ENCODE measurements around the gene ZNF184. TPM values are rescaled to one million over a fixed set of nuclear protein-coding genes. Genes with fewer than 3 reads are reported as not detected.
"Not testable (repeated sequence)": the region's sequence is repeated elsewhere in the genome, so short reads cannot be mapped to it uniquely, and the experiment has no call there.

ZNF184 gene
- total RNA-seq, 6 experiments from 2014 or later = 3.8 to 5.2 (median 4.1) TPM

- Mint-ChIP-seq H3K27me3 (ENCODE audit: insufficient read depth) (peaks cover 2% of the 10 kb centered on the region; the same call in 1 of the 2 replicates), H3K9me3 (peaks cover 27% of the 10 kb centered on the region; the same call in 1 of the 2 replicates), H3K36me3 (ENCODE audit: low read depth) (no peaks in the 10 kb centered on the region), H3K4me3 (no peak overlapping the region), H3K27ac (no peak overlapping the region), H3K4me1 (ENCODE audit: low read depth) (no peaks in the 10 kb centered on the region)
- TF ChIP-seq, protein P1, sequence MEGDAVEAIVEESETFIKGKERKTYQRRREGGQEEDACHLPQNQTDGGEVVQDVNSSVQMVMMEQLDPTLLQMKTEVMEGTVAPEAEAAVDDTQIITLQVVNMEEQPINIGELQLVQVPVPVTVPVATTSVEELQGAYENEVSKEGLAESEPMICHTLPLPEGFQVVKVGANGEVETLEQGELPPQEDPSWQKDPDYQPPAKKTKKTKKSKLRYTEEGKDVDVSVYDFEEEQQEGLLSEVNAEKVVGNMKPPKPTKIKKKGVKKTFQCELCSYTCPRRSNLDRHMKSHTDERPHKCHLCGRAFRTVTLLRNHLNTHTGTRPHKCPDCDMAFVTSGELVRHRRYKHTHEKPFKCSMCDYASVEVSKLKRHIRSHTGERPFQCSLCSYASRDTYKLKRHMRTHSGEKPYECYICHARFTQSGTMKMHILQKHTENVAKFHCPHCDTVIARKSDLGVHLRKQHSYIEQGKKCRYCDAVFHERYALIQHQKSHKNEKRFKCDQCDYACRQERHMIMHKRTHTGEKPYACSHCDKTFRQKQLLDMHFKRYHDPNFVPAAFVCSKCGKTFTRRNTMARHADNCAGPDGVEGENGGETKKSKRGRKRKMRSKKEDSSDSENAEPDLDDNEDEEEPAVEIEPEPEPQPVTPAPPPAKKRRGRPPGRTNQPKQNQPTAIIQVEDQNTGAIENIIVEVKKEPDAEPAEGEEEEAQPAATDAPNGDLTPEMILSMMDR (IDR thresholded peaks at IDR 0.05) = no peak
- DNase-seq = no peak
These were observed 44.4 kb downstream of the ZNF184 start for GRCh38 chr6:27428502-27428901.

DNA sequence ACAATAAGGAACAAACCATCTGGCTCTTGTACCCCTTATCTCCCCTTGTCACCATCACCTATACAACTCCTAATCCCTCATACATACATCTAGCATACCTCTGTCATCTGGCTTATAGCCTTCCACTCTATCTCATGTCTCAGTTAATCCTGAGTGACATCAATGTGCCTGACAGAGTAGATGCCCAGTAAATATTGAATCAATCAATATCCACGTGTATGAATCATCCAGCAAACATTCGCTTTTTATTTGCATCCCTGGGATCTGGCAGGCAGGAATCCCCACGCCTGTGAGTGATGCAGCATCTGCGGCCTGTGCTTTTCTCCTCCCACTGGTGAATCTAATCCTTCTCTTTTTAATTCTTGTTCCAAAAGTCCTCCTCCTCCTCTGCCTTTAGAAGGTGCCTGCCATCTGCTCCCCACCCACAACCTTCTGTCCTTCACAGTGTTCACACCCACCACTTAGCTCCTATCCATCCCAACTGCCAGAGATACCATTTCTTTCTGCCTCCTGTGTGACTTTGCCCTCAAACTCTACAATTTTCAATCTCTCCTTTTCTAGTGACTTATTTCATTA is 46.8 kb downstream of the ZNF184 start:
- TF ChIP-seq, protein P1 (IDR thresholded peaks at IDR 0.05) = no peak
- DNase-seq = no peak
- peaks cover 25% of the 10 kb centered on the region; the same call in 1 of the 2 replicates for H3K9me3 Mint-ChIP-seq
- H3K27me3 Mint-ChIP-seq (ENCODE audit: insufficient read depth) = no peaks in the 10 kb centered on the region
- H3K4me1 Mint-ChIP-seq (ENCODE audit: low read depth) = no peaks in the 10 kb centered on the region
- H3K36me3 Mint-ChIP-seq (ENCODE audit: low read depth) = no peaks in the 10 kb centered on the region
- no peak overlapping the region for H3K27ac Mint-ChIP-seq
- no peak overlapping the region for H3K4me3 Mint-ChIP-seq

DNA sequence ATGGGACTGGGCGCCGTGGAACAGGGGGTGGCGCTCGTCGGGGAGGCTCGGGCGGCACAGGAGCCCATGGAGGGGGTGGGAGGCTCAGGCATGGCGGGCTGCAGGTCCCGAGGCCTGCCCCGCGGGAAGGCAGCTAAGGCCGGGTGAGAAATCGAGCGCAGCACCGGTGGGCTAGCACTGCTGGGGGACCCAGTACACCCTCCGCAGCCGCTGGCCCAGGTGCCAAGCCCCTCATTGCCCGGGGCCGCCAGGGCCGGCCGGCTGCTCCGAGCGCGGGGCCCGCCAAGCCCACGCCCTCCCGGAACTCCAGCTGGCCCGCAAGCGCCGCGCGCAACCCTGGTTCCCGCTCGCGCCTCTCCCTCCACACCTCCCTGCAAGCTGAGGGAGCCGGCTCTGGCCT is 48.1 kb downstream of the ZNF184 start:
- not testable (repeated sequence) for H3K4me3 Mint-ChIP-seq; H3K4me1 Mint-ChIP-seq (ENCODE audit: low read depth); H3K36me3 Mint-ChIP-seq (ENCODE audit: low read depth); H3K27ac Mint-ChIP-seq; DNase-seq; H3K27me3 Mint-ChIP-seq (ENCODE audit: insufficient read depth)
- peaks cover 32% of the 10 kb centered on the region; the same call in 1 of the 2 replicates for H3K9me3 Mint-ChIP-seq

DNA sequence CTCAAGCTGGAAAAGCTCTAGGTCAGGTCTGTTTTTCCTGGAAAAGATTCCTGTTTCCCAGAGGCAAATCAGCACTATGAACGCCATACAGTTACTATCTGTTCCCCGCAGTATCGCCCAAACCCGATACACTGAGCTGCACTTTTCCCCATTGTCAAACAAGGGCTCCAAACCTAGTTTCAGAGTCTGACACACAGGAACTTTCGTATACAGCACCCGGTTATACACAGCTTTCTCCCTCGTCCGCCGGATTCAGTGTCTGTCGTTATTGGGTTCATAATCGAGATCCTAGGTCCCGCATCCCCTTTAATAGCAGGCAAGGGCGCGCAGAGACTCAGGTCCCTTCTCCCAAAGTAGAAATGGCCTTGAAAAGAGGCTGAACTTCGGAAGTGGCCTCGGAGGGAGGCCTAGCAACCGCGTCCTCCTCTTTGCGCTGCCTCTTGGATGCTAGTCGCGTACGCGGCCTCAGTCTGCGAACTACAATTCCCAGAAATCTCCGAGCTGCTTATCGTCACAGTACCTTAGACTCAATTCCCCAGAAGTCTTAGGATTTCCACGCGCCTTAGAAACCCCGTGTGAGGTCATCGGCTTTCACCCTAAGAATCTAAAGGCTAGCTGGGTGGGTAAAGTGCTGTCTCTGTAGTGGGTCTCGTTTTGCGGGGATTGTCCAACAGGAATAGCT is 50.1 kb downstream of the ZNF184 start:
- H3K27me3 Mint-ChIP-seq (ENCODE audit: insufficient read depth) = no peaks in the 10 kb centered on the region; the same call in 1 of the 2 replicates
- H3K9me3 Mint-ChIP-seq = peaks cover 24% of the 10 kb centered on the region; the same call in 1 of the 2 replicates
- no peaks in the 10 kb centered on the region for H3K36me3 Mint-ChIP-seq (ENCODE audit: low read depth)
- H3K27ac Mint-ChIP-seq = no peak overlapping the region
- peak overlapping the region; percentile 82 for H3K4me3 Mint-ChIP-seq
- DNase-seq = no peak
- TF ChIP-seq, protein P1 (IDR thresholded peaks at IDR 0.05) = no peak
- H3K4me1 Mint-ChIP-seq (ENCODE audit: low read depth) = no peaks in the 10 kb centered on the region

DNA sequence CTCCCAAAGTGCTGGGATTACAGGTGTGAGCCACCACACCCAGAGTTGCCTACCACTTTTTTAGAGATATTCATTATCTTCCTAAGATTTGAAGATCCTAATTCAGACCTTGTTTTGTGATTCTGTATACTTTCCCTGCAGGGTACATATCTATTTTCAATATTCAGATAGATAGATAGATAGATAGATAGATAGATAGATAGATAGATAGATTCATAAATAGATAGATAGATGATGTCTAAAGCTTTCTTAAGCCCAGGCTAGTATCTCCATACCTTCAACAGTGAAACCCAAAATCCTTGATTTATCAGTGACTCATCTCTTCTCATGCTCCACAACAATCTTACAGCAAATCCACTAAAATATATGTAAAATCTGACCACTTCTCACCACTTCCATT is 53.5 kb downstream of the ZNF184 start:
- H3K27me3 Mint-ChIP-seq (ENCODE audit: insufficient read depth) = no peaks in the 10 kb centered on the region; the same call in 1 of the 2 replicates
- no peak overlapping the region for H3K27ac Mint-ChIP-seq
- no peaks in the 10 kb centered on the region; the same call in 1 of the 2 replicates for H3K36me3 Mint-ChIP-seq (ENCODE audit: low read depth)
- TF ChIP-seq, protein P1 (IDR thresholded peaks at IDR 0.05) = no peak
- H3K4me1 Mint-ChIP-seq (ENCODE audit: low read depth) = no peaks in the 10 kb centered on the region
- H3K4me3 Mint-ChIP-seq = no peak overlapping the region
- no peak for DNase-seq
- peaks cover 30% of the 10 kb centered on the region; the same call in 1 of the 2 replicates for H3K9me3 Mint-ChIP-seq

DNA sequence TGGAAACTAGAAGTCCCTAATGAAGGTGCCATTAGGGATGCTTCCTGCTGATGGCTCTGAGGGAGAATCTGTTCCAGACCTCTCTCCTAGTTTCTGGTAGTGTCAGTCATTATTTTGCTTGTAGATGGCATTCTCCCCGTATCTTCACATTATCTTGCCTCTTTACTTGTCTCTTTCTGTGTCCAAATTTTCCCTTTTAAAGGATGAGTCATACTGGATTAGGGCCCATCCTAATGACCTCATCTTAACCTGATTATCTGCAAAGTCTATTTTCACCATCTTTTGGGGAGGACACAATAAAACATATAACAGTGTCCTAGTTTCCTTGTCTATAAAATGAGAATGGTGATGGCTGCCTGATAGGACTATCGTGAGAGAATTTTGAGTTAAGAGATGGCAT is 57.0 kb downstream of the ZNF184 start:
- Mint-ChIP-seq H3K27ac (no peak overlapping the region), H3K4me3 (no peak overlapping the region), H3K36me3 (ENCODE audit: low read depth) (no peaks in the 10 kb centered on the region; the same call in 1 of the 2 replicates), H3K27me3 (ENCODE audit: insufficient read depth) (no peaks in the 10 kb centered on the region; the same call in 1 of the 2 replicates), H3K9me3 (peaks cover 34% of the 10 kb centered on the region), H3K4me1 (ENCODE audit: low read depth) (no peaks in the 10 kb centered on the region)
- no peak for DNase-seq
- TF ChIP-seq, protein P1 (IDR thresholded peaks at IDR 0.05) = no peak

Data from HFFc6 (cell line).